Mesodermal cell (in vitro differentiated cells): ENCODE results near the gene SAP30BP.

ENCODE experiments used
- H3K27ac ChIP-seq: 2 replicates; pipeline ENCODE4 v1.7.0; 2013; ENCODE audit warnings: mild to moderate bottlenecking, low read depth, low read length, moderate library complexity; ENCODE audit not compliant: severe bottlenecking
- H3K36me3 ChIP-seq: 2 replicates; pipeline ENCODE4 v1.7.1; 2013; ENCODE audit warnings: mild to moderate bottlenecking, low read length, moderate library complexity; ENCODE audit not compliant: control insufficient read depth, insufficient read depth
- H3K4me1 ChIP-seq: one replicate; pipeline ENCODE4 v1.7.1; 2013; ENCODE audit warnings: mild to moderate bottlenecking, low read length; ENCODE audit not compliant: insufficient read depth, control insufficient read depth, poor library complexity, severe bottlenecking
- H3K4me3 ChIP-seq: 2 replicates; pipeline ENCODE4 v1.7.0; 2013; ENCODE audit warnings: low read length, control low read depth, mild to moderate bottlenecking; ENCODE audit not compliant: insufficient read depth, poor library complexity, severe bottlenecking; ENCODE audit errors: extremely low read depth
- H3K9me3 ChIP-seq: 2 replicates; pipeline ENCODE4 v1.7.1; 2013; ENCODE audit warnings: mild to moderate bottlenecking, low read length, moderate library complexity; ENCODE audit not compliant: control insufficient read depth
- WGBS, 2 experiments: methylation state at CpG; one replicate each; pipeline ENCODE4 v1.1.5; 2013; ENCODE audit warnings: missing lambda C conversion rate in 2 of 2; ENCODE audit not compliant: insufficient coverage in 2 of 2; 5-methylcytosine and 5-hydroxymethylcytosine counted together

Gene SAP30BP

DNA sequence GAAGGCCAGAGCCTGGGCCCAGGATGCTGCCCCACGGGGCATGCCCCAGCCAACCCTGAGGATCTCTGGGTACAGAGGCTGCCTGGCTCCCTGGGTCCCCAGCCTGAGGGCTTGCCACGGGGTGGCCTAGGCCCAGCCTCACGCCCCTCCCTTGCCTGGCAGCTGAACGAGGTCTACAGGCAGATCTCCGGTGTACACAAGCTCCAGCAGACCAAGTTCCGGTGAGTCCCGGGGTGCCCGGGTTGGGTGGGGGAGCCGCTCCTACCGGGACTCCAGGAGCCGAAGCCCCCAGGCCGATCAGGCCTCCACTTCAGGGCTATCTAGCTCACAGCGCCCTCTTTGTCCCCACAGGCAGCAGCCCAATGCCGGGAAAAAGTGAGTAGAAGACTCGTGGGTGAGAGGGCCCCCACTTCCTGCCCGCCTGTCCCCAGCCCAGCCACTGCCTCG is 73.5 kb downstream of the SAP30BP start:
- Histone ChIP-seq H3K27ac (no peak overlapping the region), H3K4me3 (no peak overlapping the region), H3K36me3 (no peaks in the 10 kb centered on the region), H3K4me1 (no peaks in the 10 kb centered on the region), H3K9me3 (no peaks in the 10 kb centered on the region)
- WGBS, 2 experiments, result 88 to 91% methylated on average over 16 of the region's 17 CpGs

GRCh38 chr17:75742337-75742736 is 75.2 kb downstream of the SAP30BP start:
- no peak overlapping the region for H3K27ac ChIP-seq
- H3K9me3 ChIP-seq, result no peaks in the 10 kb centered on the region
- WGBS, 2 experiments, result 93% methylated on average over 21 to 22 of the region's 25 CpGs
- H3K4me1 ChIP-seq, result no peaks in the 10 kb centered on the region
- H3K36me3 ChIP-seq, result no peaks in the 10 kb centered on the region
- H3K4me3 ChIP-seq, result no peak overlapping the region

DNA sequence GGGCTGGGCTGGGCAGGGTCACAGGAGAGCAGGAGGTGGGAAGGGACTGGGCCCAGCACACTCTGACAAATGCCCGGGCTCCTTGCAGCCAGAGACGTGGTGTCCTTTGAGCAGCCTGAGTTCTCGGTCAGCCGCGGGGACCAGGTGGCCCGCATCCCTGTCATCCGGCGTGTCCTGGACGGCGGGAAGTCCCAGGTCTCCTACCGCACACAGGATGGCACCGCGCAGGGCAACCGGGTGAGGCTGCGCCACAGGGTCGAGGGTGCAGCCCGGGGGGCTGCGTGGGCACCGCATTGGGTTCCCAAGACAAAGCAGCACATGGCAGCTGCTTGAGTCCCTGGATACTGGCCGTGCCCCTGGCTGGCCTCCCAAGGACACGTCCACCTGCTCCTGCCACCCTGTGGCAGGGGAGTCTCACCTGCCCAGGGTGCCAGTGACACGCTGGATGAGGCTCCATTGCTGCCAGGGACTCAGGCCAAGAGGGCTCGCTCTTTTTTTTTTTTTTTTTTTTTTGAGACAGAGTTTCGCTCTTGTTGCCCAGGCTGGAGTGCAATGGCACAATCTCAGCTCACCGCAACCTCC is 76.6 kb downstream of the SAP30BP start:
- Histone ChIP-seq H3K9me3 (no peaks in the 10 kb centered on the region), H3K27ac (no peak overlapping the region), H3K4me1 (no peaks in the 10 kb centered on the region), H3K4me3 (no peak overlapping the region), H3K36me3 (no peaks in the 10 kb centered on the region)
- WGBS, 2 experiments, result 91 to 95% methylated on average over 22 of the region's 25 CpGs

DNA sequence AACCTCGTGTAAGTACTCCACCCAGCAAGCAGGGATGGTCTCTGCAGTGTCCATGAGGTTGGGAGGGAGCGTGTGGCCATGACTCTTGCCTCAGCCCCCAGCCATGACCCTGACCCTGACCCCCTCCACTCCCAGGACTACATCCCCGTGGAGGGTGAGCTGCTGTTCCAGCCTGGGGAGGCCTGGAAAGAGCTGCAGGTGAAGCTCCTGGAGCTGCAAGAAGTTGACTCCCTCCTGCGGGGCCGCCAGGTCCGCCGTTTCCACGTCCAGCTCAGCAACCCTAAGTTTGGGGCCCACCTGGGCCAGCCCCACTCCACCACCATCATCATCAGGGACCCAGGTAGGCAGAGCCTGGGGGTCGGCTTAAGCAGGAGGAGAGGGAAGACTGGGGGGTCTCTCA is 81.6 kb downstream of the SAP30BP start:
- 85 to 89% methylated on average over 2 to 3 of the region's 9 CpGs for WGBS, 2 experiments
- Histone ChIP-seq H3K9me3 (no peaks in the 10 kb centered on the region), H3K36me3 (no peaks in the 10 kb centered on the region), H3K4me3 (no peak overlapping the region), H3K4me1 (peaks cover 3% of the 10 kb centered on the region), H3K27ac (no peak overlapping the region)

- Histone ChIP-seq H3K9me3 (no peaks in the 10 kb centered on the region), H3K4me3 (no peak overlapping the region), H3K36me3 (no peaks in the 10 kb centered on the region), H3K27ac (no peak overlapping the region), H3K4me1 (peaks cover 3% of the 10 kb centered on the region)
- 19 to 27% methylated on average over 11 to 19 of the region's 20 CpGs for WGBS, 2 experiments
Measured at GRCh38 chr17:75749545-75750389, 82.6 kb downstream of the SAP30BP start.

GRCh38 chr17:75750661-75751423 is 83.7 kb downstream of the SAP30BP start:
- 86 to 88% methylated on average over 16 to 23 of the region's 23 CpGs for WGBS, 2 experiments

DNA sequence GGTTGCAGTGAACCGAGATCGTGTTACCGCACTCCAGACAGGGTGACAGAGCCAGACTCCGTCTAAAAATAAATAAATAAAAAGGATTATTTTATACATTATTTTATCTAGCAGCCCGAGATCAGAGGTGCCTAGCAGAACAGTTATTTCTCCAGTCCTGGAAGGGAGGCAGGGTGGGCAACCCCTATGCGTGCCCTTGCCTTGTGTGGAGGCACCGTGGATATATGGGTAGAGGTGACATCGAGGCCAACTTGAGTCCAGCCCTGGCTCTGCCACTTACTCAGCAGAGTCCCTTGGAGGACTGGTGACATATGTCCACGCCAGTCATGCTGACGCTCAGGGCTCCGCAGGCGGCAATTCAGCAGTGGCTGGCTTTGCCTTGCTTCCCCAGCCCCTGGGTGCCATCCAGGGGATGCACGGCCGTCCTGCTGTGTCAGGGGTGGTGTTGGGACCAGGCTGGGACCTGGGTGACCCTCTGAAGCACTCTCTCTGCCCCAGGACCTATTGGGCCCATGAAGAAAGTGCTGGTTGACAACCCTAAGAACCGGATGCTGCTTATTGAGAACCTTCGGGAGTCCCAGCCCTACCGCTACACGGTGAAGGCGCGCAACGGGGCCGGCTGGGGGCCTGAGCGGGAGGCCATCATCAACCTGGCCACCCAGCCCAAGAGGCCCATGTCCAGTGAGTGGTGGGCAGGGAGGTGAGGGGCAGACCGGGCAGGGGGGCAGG is 84.7 kb downstream of the SAP30BP start:
- peaks cover 3% of the 10 kb centered on the region for H3K4me1 ChIP-seq
- no peaks in the 10 kb centered on the region for H3K9me3 ChIP-seq
- H3K27ac ChIP-seq, result no peak overlapping the region
- H3K36me3 ChIP-seq, result no peaks in the 10 kb centered on the region
- H3K4me3 ChIP-seq, result no peak overlapping the region
- WGBS, 2 experiments, result 82 to 84% methylated on average over 10 to 20 of the region's 24 CpGs

More at GRCh38 chr17:75750661-75751423, 83.7 kb downstream of the SAP30BP start:
- Histone ChIP-seq H3K27ac (no peak overlapping the region), H3K9me3 (no peaks in the 10 kb centered on the region), H3K4me1 (peaks cover 3% of the 10 kb centered on the region), H3K4me3 (no peak overlapping the region), H3K36me3 (no peaks in the 10 kb centered on the region)

GRCh38 chr17:75752405-75752709 is 85.2 kb downstream of the SAP30BP start:
- Histone ChIP-seq H3K4me3 (no peak overlapping the region), H3K4me1 (peaks cover 3% of the 10 kb centered on the region), H3K27ac (no peak overlapping the region), H3K9me3 (no peaks in the 10 kb centered on the region), H3K36me3 (no peaks in the 10 kb centered on the region)
- WGBS, 2 experiments, result 91 to 93% methylated on average over 10 of the region's 10 CpGs

DNA sequence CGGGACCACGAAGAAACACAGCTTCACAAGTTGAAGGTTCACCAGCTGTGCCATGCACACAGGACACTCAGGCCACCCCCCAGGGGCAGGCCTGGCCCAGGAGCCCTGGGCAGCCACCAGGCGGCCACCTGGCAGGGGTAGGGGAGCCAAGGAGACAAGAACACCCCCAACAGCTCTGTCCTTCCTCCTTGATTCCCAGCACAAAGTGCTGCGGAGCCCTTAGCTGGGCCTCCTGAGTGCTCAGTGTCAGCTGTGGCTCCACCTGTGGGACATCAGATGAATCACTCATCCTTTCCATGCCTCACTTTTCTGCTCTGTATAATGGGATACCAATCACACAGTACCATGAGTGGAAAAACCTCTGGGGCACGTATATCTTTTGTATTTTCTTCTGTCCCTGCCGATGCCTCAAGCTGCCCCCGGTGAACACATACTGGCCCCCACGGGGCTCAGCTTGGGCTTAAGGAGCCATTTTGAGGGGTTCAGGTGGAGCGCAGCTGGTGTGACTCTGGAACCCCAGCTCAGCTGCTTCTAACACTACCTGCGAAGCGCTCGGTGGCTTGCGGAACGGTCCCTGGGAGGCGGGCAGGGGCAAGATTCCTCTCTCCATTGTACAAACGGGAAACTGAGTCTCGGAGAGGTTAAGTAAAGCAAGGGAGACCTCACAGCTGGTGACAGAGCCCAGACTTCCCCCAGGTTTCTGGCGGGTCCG is 85.8 kb downstream of the SAP30BP start:
- no peaks in the 10 kb centered on the region for H3K36me3 ChIP-seq
- no peak overlapping the region for H3K27ac ChIP-seq
- H3K4me1 ChIP-seq, result peaks cover 3% of the 10 kb centered on the region
- H3K9me3 ChIP-seq, result no peaks in the 10 kb centered on the region
- WGBS, 2 experiments, result 85 to 93% methylated on average over 14 to 17 of the region's 19 CpGs
- H3K4me3 ChIP-seq, result peak overlapping the region; percentile 19
